Measurements from ENCODE around the gene OR52B4.
"Not testable (repeated sequence)": the region's sequence is repeated elsewhere in the genome, so short reads cannot be mapped to it uniquely, and the experiment has no call there.

The OR52B4 gene

GRCh38 chr11:4368286-4368685 is at the start of gene OR52B4:
TSS of gene OR52B4 (minus strand) at chr11:4368386. CDS start at chr11:4368295, 91 bp downstream.
- no peak for DNase-seq

DNA sequence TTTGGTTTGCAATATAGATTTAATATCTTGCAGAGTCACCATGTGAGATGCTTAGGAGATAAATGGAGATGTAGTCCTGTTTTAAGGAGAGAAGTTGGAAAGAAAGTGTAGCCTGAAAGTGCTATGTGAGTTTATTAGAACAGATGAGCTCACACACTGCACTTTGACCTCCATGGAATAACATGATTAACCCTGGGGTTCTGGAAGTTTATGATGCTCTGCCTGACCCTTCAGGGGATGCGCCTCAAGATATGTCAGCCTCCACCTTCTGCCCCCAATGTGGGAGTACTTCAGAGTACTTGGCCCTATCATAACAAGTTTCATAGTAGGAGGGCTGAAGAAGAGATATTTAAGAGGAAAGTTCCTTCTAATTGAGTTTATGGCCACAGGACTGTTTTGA is 48.6 kb upstream of the OR52B4 start:
- DNase-seq = no peak

DNA sequence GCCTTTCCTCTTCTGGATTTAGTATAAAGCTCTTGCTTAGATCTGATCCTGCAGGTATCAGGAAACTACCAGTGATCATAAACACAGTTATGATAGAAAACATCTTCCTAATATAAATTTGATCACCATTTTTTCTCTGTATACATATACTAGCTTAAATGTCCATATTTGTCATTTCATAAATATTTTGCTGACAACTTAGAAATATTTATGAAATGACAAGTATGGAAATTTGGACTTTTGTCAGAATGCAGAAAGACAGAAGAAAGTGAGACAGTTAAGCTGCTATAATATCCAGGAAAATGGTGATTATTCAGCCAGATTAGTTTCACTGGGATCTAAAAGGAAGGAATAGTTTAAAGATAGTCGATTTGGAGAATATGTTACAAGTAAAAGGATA is 48.1 kb upstream of the OR52B4 start:
- DNase-seq = no peak

- not testable (repeated sequence) for DNase-seq
Measured at GRCh38 chr11:4406206-4406605, 38.0 kb upstream of the OR52B4 start.

GRCh38 chr11:4393858-4394223 is 25.7 kb upstream of the OR52B4 start:
- DNase-seq = no peak

DNA sequence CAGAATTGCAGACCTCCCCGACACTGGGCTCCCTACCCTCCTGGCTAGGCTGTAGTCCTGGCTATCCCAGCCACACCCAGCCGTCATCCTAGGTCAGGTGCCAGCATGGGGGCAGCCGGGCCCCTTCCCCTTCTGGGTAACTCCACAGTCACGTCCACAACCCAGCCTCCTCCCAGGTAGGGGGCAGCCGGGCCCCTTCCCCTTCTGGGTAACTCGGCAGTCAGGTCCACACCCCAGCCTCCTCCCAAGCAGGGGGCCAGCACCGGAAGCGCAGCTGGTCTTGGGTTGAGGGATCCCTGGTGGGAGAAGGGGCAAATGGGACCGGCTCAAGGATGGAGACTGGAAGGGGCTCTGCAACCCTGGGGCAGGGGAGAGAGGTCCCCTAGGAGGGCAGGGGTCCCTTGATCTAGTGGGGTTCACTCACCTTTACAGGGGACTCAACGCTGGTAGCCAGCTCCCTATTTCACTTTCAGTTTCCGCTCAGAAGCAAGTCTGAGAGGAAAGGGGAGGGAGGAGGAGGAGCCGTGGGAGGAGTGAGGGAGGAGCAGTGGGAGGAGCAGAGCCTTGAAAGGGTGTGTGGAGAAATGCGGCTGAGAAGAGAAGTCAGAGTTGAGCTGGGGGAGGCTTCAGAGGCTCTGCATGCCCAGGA is 25.1 kb upstream of the OR52B4 start, which contains the start of gene TRIM21:
Gene TRIM21 (minus strand): TSS at position 494 of the 649 bp plus-strand sequence. CDS start 3,293 bp downstream, outside the sequence.
- peak; percentile 18 for DNase-seq

DNA sequence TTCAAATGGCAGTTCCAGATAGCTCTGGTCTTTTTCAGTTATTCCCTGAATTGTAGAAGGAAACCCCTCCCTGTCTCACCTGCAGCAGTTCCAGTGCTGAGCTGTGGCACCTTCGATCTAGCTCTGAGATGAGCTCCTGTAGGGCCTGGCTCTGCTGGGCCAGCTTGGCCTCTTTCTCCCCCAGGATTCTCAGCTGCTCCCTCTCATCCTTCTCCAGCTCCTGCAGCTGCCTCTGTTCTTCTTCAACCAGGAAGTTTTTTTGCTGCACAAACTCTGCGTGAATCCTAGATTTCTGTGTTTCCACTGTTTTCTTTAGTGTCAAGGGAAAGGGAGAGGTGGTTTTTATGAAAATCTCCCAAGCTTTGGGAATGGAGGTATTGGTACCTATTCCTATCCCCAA is 20.0 kb upstream of the OR52B4 start:
- DNase-seq = no peak

DNA sequence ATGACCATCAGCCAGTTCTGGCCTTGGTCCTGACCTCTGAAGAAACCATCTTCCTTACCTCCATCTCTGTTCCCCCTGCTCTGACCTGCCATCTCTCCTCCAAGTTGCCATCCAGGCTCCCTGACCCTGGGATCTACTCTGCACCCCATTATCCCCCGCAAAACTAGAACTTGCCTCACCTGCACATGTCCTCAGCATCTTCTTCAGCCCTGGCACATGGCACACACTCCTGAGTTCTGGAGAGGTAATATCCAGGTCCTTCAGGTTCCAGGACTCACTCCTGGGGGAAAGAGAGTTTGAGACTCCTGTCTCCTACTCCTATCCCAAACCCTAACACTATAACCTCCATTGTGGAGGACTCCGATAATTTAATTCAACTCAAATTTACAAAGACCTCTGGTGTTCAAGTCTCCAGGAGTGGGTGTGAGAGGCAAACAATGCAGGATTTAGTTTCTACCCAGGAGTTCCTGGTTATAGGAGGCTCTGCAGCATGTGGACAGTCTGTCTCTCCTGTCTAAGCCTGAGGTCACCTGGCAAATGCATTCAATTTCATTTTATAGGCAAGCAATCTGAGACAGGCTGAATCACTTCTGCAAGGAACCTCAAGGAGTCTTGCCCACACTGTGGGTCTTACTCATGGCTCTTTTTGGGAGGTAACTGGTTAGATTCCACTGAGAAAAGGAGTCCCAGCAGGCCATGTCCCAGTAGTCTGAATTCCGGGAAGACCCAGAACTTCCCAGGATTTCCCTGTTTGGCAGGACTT is 18.0 kb upstream of the OR52B4 start:
- DNase-seq = no peak

DNA sequence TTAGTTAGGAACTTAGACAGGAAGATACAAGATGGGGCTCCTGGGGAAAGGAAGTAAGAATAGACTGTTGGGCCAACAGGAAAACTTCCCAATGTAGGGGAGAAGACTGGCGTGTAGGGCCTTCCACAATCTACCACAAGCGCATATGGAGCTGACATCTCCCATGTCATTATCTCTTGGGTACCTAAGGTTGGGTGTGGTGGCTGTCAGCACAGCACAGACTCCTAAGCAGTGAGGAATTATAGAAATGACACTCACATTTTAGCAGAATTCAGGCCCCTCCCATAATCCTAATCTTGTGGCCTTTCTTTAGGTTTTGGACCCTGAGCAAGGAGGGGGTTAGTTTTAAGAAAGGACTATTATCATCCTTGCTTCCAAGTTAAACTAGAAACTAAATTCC is 13.7 kb upstream of the OR52B4 start:
- DNase-seq = no peak

GRCh38 chr11:4375431-4376140 is 7.4 kb upstream of the OR52B4 start:
- DNase-seq = no peak

DNA sequence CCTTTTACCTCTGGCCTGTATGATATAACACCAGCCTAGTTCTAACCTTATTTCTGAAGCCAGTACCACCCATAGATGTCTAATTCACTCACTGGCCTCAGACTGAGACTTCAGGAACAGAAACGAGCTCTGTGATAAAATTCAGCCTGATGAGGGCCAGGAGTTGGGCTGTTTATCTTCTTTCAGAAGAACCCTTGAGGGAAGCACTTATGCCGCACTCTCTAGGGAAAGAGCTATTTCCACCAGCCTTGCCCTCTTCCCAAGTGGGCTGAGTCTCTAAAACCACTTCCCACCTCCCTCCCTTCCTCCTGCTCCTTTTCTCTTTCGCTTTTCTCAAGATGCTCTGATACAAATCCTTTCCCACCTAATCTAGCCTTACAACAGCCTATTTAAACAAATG is 2.0 kb upstream of the OR52B4 start:
- no peak for DNase-seq

DNA sequence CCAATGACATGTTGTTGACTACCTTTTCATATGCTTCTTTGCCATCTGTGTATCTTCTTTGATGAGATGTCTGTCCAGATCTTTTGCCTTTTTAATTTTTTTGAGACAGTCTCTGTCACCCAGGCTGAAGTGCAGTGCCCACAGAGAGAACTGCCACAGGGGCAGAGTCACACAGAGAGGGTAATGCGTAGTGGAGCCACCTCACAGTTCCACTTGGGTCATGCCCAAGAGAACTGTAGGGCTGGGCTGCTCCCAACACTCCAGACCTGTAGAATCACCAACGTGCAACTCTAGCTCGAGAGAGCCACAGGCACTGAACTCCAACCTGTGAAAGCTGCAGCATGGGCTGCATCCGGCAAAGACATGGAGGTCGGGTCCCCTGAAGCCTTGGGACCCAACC is 20.0 kb downstream of the OR52B4 start:
- not testable (repeated sequence) for DNase-seq

GRCh38 chr11:4345366-4345765 is 22.8 kb downstream of the OR52B4 start:
- not testable (repeated sequence) for DNase-seq

GRCh38 chr11:4334356-4334755 is 33.8 kb downstream of the OR52B4 start:
- not testable (repeated sequence) for DNase-seq
